HUES48 (cell line): ENCODE results near the gene STX18.

ENCODE experiments used
- H3K27ac ChIP-seq: one replicate; pipeline ENCODE4 v1.7.0; 2013; ENCODE audit warnings: low read depth, low read length, inconsistent platforms
- H3K27me3 ChIP-seq: 2 replicates; pipeline ENCODE4 v1.6.1; 2013; ENCODE audit warnings: mild to moderate bottlenecking, low read length; ENCODE audit not compliant: control insufficient read depth, insufficient read depth
- H3K36me3 ChIP-seq: 2 replicates; pipeline ENCODE4 v1.6.1; 2013; ENCODE audit warnings: low read length; ENCODE audit not compliant: control insufficient read depth, insufficient read depth
- H3K4me1 ChIP-seq: 2 replicates; pipeline ENCODE4 v1.6.1; 2013; ENCODE audit warnings: mild to moderate bottlenecking, low read length; ENCODE audit not compliant: control insufficient read depth, insufficient read depth
- H3K4me3 ChIP-seq: 2 replicates; pipeline ENCODE4 v1.5.1; 2013; ENCODE audit warnings: mild to moderate bottlenecking, low read depth, low read length
- H3K9ac ChIP-seq: 2 replicates; pipeline ENCODE4 v1.6.1; 2013; ENCODE audit warnings: mild to moderate bottlenecking, low read depth, low read length, moderate library complexity
- H3K9me3 ChIP-seq: 2 replicates; pipeline ENCODE4 v1.6.1; 2013; ENCODE audit warnings: low read length; ENCODE audit not compliant: control insufficient read depth, insufficient read depth

The STX18 gene

DNA sequence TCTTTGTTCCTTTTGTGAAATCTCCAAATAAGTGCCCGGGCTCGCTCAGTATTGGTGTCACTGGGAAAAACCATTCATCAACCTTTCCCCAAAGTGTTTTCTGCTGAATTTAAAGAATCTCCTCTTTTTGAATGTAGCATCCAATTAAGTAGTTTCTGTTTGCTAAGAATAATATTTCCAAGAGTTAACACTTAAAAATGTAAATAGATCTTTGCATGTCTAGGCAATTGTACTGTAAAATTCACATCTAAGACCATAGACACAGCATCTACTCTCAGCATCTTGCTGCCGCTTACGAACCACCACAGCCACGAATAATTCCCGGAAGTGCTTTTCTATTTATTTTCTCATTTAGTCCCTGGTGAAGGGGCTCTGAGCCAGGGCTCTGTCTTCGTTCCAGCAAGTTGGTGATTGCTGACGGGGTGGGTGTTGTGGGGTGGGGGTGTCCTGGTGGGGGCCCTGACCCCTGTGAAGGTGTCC is 153.5 kb downstream of the STX18 start:
- peaks cover 55% of the 10 kb centered on the region for H3K27me3 ChIP-seq
- no peaks in the 10 kb centered on the region; the same call in 1 of the 2 replicates for H3K4me1 ChIP-seq
- H3K27ac ChIP-seq = no peak overlapping the region
- no peaks in the 10 kb centered on the region for H3K9me3 ChIP-seq
- H3K9ac ChIP-seq = no peak overlapping the region
- H3K4me3 ChIP-seq = peak overlapping the region; percentile 82; the same call in 1 of the 2 replicates
- H3K36me3 ChIP-seq = peaks cover 27% of the 10 kb centered on the region; the same call in 1 of the 2 replicates

GRCh38 chr4:4387531-4388310 is 154.1 kb downstream of the STX18 start:
- H3K9ac ChIP-seq = no peak overlapping the region
- peak overlapping the region; percentile 82 for H3K4me3 ChIP-seq
- peaks cover 55% of the 10 kb centered on the region for H3K27me3 ChIP-seq
- no peaks in the 10 kb centered on the region for H3K9me3 ChIP-seq
- peaks cover 21% of the 10 kb centered on the region; the same call in 1 of the 2 replicates for H3K36me3 ChIP-seq
- H3K4me1 ChIP-seq = no peaks in the 10 kb centered on the region; the same call in 1 of the 2 replicates
- no peak overlapping the region for H3K27ac ChIP-seq

DNA sequence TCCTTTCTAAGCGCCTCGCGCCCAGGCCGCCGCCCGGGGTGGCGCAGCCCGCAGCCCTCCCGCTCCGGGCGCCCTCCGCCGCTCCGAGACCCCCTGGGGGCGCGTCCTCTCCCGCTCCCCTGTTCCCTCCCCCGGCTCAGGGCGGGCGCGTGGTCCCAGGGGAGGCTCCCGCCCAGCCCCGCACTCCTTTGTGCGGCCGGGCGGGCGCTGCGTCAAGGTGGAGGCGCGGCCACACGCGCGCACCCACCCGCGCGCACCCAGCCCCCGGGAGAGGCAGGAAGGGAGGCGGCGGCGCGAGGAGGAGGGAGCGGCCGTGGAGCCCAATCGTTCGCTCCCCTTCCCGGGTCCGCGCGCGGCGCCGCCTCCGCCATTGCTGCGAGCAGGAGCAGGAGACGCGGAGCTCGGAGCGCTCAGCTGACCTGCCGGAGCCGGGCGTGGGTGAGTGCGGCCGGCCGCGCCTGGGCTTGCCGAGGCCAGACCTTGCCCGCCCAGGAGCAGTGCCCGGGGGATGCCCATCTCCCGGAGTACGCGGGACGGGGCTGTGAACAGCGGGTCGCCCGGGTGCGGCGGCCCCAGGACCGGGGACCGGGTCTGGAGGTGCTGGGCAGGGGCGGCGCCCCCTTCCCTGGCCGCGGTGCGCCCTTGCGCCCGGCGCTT is 155.0 kb downstream of the STX18 start, which contains the start of gene NSG1:
NSG1 (plus strand) TSS at position 367 of the 657 bp plus-strand sequence. CDS start 528 bp downstream, outside the sequence.
- H3K36me3 ChIP-seq = peaks cover 12% of the 10 kb centered on the region; the same call in 1 of the 2 replicates
- peaks cover 55% of the 10 kb centered on the region for H3K27me3 ChIP-seq
- H3K9me3 ChIP-seq = no peaks in the 10 kb centered on the region
- H3K27ac ChIP-seq = no peak within 1 kb of the TSS
- H3K9ac ChIP-seq = peak within 1 kb of the TSS; percentile 53; the same call in 1 of the 2 replicates
- H3K4me3 ChIP-seq = peak within 1 kb of the TSS; percentile 82
- H3K4me1 ChIP-seq = no peaks in the 10 kb centered on the region; the same call in 1 of the 2 replicates

DNA sequence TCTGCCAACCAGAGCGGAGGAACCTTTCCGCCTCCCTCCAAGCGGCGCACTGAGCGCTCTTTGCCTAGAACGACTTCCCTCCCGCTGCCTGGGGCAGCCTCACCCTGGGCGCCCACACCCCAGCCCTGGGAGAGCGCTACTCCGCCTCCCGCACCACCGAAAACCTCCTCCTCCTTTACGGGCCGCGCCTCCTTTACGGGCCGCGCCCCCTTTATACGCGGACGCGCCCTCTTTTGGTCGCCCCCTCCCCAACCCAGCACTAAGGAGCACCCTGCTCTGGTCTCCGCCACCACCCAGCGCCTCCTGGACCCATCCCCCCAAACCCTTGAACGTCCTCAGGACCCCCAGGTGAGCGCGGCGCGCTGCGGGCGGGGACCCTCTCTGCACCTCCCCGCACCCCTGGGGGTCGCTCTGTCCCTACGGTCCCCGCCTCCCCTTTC is 155.5 kb downstream of the STX18 start:
- peaks cover 55% of the 10 kb centered on the region for H3K27me3 ChIP-seq
- no peak overlapping the region for H3K27ac ChIP-seq
- H3K4me3 ChIP-seq = peak overlapping the region; percentile 82
- no peaks in the 10 kb centered on the region for H3K9me3 ChIP-seq
- no peaks in the 10 kb centered on the region; the same call in 1 of the 2 replicates for H3K4me1 ChIP-seq
- 0 out of 2 replicates have a peak, but pooled peaks cover 7% of the 10 kb centered on the region for H3K36me3 ChIP-seq
- peak overlapping the region; percentile 53; the same call in 1 of the 2 replicates for H3K9ac ChIP-seq

DNA sequence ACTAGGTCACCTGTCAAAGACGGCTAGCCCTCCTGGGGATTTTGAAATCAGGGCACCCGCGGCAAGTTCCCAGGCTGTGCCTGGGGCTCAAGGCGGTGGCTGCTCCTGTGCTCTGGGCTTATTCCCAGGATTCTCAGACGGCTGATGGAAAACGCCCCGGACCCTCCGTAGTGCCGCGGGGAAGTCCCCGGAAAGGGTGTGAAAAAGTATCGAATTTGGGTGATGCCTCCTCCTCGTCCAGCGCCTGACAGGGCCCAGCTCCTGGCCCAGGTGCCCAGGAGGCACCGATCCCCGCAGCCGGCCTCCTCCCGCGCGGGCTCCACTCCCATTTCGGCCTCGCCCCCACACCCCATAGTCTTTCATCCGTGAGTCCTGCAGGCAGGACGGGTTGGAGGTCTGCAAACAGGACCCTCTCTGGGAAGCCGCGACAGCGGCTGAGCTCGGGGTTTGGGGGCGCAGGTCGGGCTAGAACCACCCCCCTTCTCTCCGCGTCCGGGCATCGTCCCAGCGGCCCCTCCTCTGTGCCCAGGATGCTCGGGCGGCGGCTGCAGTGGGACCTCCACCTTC is 156.0 kb downstream of the STX18 start:
- H3K9ac ChIP-seq = no peak overlapping the region
- peaks cover 55% of the 10 kb centered on the region for H3K27me3 ChIP-seq

GRCh38 chr4:4384837-4385236 is 157.0 kb downstream of the STX18 start:
- no peak overlapping the region for H3K27ac ChIP-seq
- H3K9ac ChIP-seq = no peak overlapping the region
- H3K9me3 ChIP-seq = no peaks in the 10 kb centered on the region
- peaks cover 4% of the 10 kb centered on the region for H3K4me1 ChIP-seq
- H3K4me3 ChIP-seq = no peak overlapping the region
- H3K36me3 ChIP-seq = 0 out of 2 replicates have a peak, but pooled peaks cover 7% of the 10 kb centered on the region
- peaks cover 55% of the 10 kb centered on the region for H3K27me3 ChIP-seq

More for the DNA sequence above, 156.0 kb downstream of the STX18 start:
- Histone ChIP-seq H3K27ac (no peak overlapping the region), H3K4me1 (no peaks in the 10 kb centered on the region; the same call in 1 of the 2 replicates), H3K36me3 (0 out of 2 replicates have a peak, but pooled peaks cover 7% of the 10 kb centered on the region), H3K4me3 (peak overlapping the region; percentile 82), H3K9me3 (no peaks in the 10 kb centered on the region)

DNA sequence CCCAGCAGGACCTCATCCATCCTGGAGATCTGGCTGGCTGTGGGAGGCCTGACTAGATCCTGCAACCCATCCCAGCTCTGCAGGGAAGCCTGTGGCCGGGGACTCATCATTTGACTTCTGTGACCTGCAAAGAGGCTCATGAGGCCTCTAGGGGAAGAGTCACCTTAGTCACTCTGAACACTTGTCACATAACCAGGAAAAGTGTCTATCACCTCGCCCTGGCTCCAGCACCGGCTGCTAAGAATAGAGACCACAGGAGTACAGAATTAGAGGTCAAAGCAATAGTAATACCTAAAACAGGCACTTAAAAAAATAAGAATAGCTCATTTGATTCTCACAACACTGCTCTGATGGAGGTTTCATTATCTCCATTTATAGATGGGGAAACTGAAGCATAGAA is 158.8 kb downstream of the STX18 start:
- no peak overlapping the region for H3K9ac ChIP-seq
- H3K27me3 ChIP-seq = peaks cover 41% of the 10 kb centered on the region
- no peaks in the 10 kb centered on the region for H3K36me3 ChIP-seq
- no peaks in the 10 kb centered on the region for H3K9me3 ChIP-seq
- no peak overlapping the region for H3K4me3 ChIP-seq
- H3K27ac ChIP-seq = no peak overlapping the region
- H3K4me1 ChIP-seq = peaks cover 4% of the 10 kb centered on the region

DNA sequence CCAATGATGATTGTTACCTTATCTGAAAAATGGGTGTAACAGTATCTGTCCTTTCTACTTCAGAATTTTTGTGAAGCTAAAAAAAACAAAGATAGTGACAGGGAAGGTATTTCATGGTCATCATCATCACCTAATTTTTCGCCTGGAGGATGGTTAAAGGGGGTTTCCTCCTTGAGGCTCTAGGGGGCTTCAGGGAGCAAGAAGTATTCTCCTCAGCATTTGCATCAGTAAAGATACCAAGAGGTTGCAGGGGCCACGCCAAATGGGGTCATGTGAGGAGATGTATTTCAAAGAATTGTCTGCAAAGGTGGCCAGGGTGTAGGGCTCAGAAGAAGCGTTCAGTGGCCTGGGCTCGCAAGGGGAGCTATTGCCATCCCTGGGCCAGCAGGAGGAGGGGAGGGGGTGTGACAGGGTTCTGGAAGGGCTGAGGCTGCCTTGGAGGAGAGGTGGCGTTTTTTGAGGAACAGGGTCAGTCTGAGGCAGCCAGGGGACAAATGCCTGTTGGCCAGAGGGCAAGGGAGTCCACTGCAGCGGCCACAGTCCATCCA is 162.2 kb downstream of the STX18 start:
- no peak overlapping the region for H3K27ac ChIP-seq
- peaks cover 7% of the 10 kb centered on the region; the same call in 1 of the 2 replicates for H3K27me3 ChIP-seq

GRCh38 chr4:4377732-4378460 is 164.0 kb downstream of the STX18 start:
- Histone ChIP-seq H3K9me3 (no peaks in the 10 kb centered on the region), H3K4me3 (no peak overlapping the region), H3K27ac (no peak overlapping the region), H3K36me3 (no peaks in the 10 kb centered on the region), H3K27me3 (no peaks in the 10 kb centered on the region), H3K9ac (no peak overlapping the region), H3K4me1 (peaks cover 4% of the 10 kb centered on the region; the same call in 1 of the 2 replicates)

More for the DNA sequence above, 162.2 kb downstream of the STX18 start:
- Histone ChIP-seq H3K9me3 (no peaks in the 10 kb centered on the region), H3K9ac (no peak overlapping the region), H3K36me3 (no peaks in the 10 kb centered on the region), H3K4me1 (peaks cover 4% of the 10 kb centered on the region; the same call in 1 of the 2 replicates), H3K4me3 (no peak overlapping the region)

DNA sequence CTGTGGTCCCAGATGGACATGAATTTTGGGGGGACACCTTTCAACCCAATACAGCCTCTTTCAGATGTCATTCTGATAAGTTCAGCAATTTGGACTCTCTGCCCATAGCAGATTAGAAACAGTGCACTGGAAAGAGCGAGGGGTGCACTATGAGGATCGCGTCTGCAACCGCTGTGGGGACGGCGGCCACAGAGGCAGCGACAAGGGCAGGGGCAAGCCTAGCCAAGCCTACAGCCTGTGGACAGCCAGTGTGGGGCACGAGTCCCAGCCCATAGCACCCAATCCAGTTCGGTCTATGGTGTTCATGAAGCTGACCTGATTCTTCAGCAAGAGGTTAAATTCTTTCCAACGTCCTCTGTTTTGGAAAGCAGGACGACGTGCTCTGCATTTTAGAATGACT is 164.7 kb downstream of the STX18 start:
- no peaks in the 10 kb centered on the region for H3K27me3 ChIP-seq
- no peak overlapping the region for H3K27ac ChIP-seq
- no peaks in the 10 kb centered on the region for H3K36me3 ChIP-seq
- H3K9me3 ChIP-seq = no peaks in the 10 kb centered on the region
- H3K4me3 ChIP-seq = no peak overlapping the region
- H3K9ac ChIP-seq = no peak overlapping the region
- peaks cover 4% of the 10 kb centered on the region; the same call in 1 of the 2 replicates for H3K4me1 ChIP-seq
